ENCODE results near the gene CLMN. TPM values are rescaled to one million over a fixed set of nuclear protein-coding genes. Genes with fewer than 3 reads are reported as not detected.

Gene CLMN
- total RNA-seq, 4 donors from 2014 or later, result 20.7 to 56.5 (median 29.7) TPM

GRCh38 chr14:95191445-95192199 lies 128.1 kb downstream of the CLMN start:
- TF ChIP-seq CTCF (IDR thresholded peaks at IDR 0.05; ENCODE audit: low read depth), result no peak

- TF ChIP-seq CTCF (IDR thresholded peaks at IDR 0.05; ENCODE audit: low read depth), result no peak
These were observed 128.9 kb downstream of the CLMN start for GRCh38 chr14:95190857-95191256.

- no peak for TF ChIP-seq CTCF (IDR thresholded peaks at IDR 0.05; ENCODE audit: low read depth)
These were observed 129.3 kb downstream of the CLMN start for GRCh38 chr14:95190346-95190840.

GRCh38 chr14:95189367-95190132 lies 130.2 kb downstream of the CLMN start:
- TF ChIP-seq CTCF (IDR thresholded peaks at IDR 0.05; ENCODE audit: low read depth), result no peak

GRCh38 chr14:95188380-95188779 lies 131.3 kb downstream of the CLMN start:
- no peak for TF ChIP-seq CTCF (IDR thresholded peaks at IDR 0.05; ENCODE audit: low read depth)

- no peak for TF ChIP-seq CTCF (IDR thresholded peaks at IDR 0.05; ENCODE audit: low read depth)
These were observed 133.8 kb downstream of the CLMN start for GRCh38 chr14:95185767-95186392.
